GM18507 (cell line): ENCODE results near the gene CCNL1.
"Not testable (repeated sequence)": the region's sequence is repeated elsewhere in the genome, so short reads cannot be mapped to it uniquely, and the experiment has no call there.

Experiments
- DNase-seq: peaks from one replicate; pipeline ENCODE4 v3.0.0; 2011; ENCODE audit warnings: low read depth; ENCODE audit not compliant: insufficient read length; ENCODE audit errors: extremely low spot score
- FAIRE-seq: peaks from 2 replicates; lab custom pipeline; 2011; peaks lifted over from hg19 to GRCh38; lab: Jason Lieb, UNC

CCNL1 gene

DNA sequence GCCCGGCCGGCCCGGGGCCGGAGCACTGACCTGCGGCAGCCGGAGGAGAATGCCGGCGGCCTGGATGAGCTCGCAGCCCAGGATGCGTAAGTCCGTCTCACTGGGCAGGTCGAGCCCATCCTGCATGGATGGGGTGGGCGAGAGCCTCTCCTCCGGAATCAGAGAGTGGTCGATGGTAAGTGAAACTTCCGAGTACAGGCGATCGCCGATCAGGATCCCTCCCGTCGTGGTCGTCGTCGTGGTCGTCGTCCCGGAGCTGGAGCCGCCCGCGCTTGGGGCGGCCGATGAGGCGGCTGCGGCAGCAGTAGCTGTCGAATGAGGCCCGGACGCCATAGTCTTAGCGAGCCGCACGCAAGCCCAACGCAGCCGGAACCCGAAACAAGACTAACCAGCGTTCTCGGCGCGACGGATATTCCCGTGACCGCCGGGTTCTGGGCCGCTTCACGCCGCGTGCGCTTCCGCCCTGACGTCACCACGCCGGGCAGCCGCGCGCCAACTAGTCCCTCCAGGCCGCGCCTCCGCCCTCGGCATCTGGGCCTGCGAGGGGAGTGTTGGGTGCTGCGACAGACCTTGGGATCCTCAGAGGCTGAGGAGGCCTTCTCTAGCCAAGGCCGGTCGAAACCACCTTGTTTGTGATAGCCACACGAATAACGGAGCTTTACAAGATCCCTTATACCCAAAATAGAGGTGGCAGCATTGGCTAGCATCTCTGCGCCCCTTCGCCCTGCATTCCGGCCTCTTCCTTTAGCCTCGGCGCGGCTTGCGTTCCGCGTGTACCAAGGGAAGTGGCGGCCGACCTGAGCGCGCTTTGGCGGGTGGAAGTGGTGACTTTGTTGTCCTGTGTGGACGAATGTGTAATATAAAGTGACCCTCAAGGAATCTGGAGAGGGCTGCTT, at the start of gene CCNL1:
TSS of gene CCNL1 (minus strand) at position 386 of the 896 bp plus-strand sequence. CDS start at position 333, 53 bp downstream.
- FAIRE-seq (peak; percentile 90), DNase-seq (peak; percentile 80)

DNA sequence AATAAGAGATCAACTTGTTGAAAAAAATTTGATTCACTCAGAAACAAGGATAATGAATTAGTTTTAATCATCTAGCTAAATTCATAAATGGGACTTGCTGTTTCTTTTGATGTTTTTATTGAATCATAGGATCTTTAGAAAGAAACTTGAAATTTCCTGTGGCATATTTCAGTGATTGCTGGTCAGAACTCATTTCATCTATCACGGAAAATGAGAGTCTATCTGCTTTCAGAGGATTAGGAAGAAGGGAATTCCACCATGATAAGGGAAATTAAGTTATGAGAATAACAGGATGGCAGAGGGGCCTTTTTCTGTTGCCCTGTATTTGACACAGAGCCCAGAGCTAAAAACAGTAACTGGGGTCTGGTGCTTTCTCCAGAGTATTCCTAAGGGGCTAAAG, 44.9 kb upstream of the CCNL1 start:
- DNase-seq = no peak
- FAIRE-seq = no peak

- no peak for FAIRE-seq
- no peak for DNase-seq
Observed at GRCh38 chr3:157204431-157204830, 44.5 kb upstream of the CCNL1 start.

DNA sequence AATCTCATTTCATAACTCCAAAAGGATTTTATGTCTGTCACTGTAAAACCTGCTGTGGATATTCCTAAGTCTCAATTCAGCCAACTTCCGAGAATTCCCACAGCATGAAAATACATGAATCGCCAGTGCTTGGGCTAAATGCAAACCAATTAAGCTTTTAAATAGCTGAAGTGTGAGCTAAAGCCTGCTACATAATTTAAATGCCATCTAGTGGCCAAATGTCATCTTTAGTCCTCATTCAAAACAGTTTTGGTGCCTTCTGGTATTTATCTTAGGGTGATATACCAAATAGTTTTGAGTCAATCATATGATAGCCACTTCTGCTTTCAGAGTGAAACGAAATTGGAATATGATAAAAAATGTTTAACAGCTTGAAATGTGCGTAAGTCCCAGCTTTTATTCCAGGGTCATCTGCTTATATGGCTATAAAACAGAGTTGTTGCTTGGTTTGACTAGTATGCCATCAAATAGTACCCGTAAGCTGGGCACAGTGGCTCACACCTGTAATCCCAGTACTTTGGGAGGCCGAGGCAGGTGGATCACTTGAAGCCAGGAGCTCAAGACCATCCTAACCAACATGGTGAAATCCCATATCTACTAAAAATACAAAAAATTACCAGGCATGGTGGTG, 41.8 kb upstream of the CCNL1 start:
- peak; percentile 80 for FAIRE-seq
- peak; percentile 9 for DNase-seq

DNA sequence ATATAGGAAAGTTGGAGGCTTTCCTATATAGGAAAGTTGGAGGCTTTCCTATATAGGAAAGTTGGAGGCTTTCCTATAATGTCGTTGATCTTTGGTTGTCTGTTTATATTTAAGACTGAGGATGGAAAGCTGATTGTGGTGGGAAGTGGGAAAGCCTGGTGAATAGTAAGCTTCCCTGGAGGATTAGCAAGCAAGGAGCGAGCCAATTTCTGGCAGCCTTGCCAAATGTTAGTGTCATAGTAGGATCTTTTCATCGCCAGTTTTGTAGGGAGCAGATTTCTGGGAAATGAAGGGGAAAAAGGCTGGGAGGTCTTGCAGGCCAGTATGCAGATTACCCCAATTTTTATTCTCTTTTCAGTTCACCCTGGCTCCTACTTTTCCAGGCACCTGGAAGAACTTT, 39.9 kb upstream of the CCNL1 start:
- DNase-seq = no peak
- no peak for FAIRE-seq

- DNase-seq = no peak
- no peak for FAIRE-seq
Observed at GRCh38 chr3:157195965-157196364, 36.0 kb upstream of the CCNL1 start.

- DNase-seq, FAIRE-seq: not testable (repeated sequence)
Observed at GRCh38 chr3:157191149-157191548, 31.2 kb upstream of the CCNL1 start.

DNA sequence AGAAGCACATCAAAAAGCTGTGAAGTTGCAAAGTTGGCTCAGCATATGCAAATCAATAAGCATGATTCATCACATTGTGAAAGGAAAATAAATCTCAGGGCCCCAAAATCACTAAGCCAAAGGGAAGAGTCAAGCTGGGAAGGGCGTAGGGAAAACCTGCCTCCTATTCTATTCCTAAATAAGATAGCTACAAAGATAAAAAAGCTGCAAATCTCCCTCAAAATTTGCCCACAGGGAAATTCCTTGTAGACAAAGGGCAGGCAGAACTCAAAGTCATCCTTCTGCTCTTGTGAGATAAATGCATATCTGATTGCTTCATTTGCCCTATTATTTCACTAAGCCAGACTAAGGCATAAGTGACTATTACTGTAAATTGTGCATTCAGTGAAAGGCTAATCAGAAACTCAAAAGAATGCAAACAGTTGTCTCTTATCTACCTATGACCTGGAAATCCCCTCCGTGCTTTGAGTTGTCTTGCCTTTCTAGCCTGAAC, 30.5 kb upstream of the CCNL1 start:
- no peak for DNase-seq
- FAIRE-seq = no peak

GRCh38 chr3:157188391-157188790, 28.4 kb upstream of the CCNL1 start:
- DNase-seq (no peak), FAIRE-seq (no peak)

- no peak for DNase-seq
- no peak for FAIRE-seq
Observed at GRCh38 chr3:157182879-157183278, 22.9 kb upstream of the CCNL1 start.

GRCh38 chr3:157180262-157180661, 20.3 kb upstream of the CCNL1 start:
- DNase-seq (no peak), FAIRE-seq (no peak)

- no peak for FAIRE-seq
Observed at GRCh38 chr3:157179365-157179803, 19.4 kb upstream of the CCNL1 start.

DNA sequence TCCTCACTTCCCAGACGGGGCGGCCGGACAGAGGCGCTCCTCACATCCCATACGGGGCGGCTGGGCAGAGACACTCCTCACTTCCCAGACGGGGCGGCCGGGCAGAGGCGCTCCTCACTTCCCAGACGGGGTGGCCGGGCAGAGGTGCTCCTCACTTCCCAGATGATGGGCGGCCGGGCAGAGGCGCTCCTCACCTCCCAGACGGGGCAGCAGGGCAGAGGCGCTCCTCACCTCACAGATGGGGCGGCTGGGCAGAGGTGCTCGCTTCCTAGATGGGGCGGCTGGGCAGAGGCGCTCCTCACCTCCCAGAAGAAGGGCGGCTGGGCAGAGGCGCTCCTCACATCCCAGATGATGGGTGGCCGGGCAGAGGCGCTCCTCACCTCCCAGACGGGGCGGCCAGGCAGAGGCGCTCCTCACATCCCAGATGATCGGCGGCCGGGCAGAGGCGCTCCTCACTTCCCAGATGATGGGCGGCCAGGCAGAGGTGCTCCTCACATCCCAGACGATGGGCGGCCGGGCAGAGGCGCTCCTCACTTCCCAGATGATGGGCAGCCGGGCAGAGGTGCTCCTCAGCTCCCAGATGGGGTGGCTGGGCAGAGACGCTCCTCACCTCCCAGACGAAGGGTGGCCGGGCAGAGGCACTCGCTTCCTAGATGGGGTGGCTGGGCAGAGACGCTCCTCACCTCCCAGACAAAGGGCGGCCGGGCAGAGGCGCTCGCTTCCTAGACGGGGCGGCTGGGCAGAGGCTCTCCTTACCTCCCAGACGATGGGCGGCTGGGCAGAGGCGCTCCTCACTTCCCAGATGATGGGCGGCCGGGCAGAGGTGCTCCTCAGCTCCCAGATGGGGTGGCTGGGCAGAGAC, 18.8 kb upstream of the CCNL1 start:
- not testable (repeated sequence) for FAIRE-seq, DNase-seq

More at GRCh38 chr3:157179365-157179803, 19.4 kb upstream of the CCNL1 start:
- no peak for DNase-seq

DNA sequence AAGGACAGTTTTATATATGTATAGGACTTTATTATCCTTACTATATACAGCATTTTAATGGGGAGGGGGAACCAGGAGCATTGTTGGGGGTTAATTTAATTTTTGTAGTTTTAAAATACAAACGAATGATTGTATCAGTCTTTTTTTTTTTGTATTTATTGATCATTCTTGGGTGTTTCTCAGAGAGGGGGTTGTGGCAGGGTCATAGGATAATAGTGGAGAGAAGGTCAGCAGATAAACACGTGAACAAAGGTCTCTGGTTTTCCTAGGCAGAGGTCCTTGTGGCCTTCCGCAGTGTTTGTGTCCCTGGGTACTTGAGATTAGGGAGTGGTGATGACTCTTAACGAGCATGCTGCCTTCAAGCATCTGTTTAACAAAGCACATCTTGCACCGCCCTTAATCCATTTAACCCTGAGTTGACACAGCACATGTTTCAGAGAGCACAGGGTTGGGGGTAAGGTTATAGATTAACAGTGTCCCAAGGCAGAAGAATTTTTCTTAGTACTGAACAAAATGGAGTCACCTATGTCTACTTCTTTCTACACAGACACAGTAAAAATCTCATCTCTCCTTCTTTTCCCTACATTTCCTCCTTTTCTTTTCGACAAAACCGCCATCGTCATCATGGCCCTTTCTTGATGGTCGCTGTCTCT, 18.0 kb upstream of the CCNL1 start:
- not testable (repeated sequence) for DNase-seq, FAIRE-seq

DNA sequence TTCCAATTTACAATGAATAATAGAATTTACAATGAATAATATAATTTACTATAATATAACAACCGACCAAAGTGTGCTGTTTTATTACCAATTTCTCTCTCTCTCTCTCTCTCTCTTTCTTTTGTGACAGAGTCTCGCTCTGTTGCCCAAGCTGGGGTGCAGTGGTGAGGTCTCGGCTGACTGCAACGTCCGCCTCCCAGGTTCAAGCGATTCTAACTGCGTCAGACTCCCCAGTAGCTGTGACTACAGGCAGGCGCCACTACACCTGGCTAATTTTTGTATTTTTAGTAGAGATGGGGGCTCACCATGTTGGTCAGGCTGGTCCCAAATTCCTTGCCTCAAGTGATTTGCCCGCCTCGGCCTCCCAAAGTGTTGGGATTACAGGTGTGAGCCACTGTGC, 17.0 kb upstream of the CCNL1 start:
- FAIRE-seq (no peak), DNase-seq (no peak)

DNA sequence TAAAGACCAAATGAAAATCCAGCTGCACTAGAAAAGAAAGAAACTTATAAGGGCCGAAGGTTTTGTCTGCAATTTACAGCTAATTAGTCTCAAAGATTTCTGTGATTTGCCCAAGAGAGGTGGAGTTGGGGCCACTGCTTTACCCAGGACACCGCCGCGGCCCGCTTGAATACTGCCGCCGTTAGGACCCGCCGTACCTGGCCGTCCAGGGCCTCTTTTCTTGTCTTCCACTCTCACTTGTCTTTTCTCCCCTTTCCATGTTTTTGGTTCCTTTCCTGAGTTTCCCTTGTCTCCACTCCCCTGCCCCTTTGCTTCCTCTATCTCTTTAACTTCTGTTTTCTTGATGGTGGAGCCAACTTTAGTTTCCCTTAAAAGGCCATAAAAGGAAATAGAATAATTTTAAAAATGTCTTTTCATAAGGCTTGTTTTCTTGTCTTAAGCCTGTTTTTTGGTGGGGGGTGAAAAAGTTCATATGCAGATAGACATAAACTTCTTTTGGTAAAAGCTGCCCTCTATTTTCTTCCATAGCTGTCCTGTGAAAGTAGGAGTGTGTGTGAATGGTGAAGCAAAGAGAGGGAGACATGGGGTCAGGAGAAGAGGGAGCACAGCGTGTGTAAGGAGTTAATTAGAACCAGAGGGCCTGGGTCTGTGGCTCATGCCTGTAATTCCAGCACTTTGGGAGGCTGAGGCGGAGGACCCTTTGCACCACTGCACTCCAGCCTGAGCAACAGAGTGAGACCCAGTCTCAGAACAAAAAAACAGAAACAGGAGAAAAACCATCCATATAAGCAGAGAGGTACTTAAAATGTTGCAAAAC, 16.0 kb upstream of the CCNL1 start:
- FAIRE-seq = peak; percentile 48
- no peak for DNase-seq

DNA sequence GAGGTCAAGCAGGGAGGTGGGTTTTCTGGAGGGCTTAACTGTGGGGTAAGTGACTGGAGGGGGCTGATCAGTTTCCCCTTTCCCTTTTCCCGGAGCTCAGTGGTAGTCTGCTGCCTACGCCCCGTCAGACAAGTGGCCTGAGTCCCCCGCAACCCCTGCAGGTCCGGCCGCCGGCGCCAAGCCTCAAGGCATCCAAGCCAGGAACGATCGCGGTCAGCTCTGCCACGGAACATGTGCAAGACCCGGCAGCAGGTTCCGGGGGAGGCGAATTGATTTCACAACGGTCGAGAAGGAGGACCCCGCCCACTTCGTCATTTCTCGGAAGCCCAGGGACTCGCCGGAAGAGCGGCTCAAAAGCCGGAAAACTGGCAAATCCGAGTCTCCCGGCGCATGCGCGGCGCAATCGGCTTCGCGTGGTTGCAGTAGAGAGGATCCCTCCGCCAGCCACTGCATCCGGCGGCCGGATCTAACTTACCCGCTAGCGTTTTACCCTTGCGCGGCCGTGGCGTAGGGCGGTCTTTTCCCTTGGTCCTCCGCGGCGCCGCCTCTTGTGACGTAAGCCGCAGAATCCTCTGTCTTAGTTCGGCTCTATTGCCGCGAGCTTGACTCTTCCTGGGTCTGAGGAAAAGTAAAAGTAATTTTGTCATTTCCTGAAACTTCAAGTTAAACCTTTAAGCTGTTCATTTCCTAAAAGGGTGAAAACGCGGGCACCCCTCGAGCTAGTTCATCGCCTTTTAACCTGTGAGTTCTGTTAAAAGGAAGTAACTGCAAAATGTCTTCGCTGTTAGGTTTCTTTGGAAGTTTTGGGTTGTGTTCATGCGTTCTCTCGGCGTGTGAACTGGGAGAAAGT, 14.9 kb upstream of the CCNL1 start:
- peak; percentile 98 for FAIRE-seq
- DNase-seq = peak; percentile 95

DNA sequence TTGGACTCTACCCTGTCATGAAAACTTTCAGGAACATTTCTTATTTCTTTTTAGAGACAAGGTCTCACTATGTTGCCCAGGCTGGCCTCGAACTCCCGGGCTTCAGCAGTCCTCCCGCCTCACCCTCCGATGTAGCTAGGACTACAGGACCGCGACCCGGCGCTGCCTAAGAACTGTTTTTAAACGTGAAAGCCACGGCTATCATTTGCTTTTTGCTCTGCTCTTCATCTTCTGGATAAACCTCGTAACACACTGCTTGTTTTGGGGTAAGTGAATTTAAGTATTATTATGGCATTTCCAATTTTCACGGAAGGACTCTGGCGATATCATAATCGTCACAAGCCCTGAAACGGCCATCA, 14.3 kb upstream of the CCNL1 start:
- DNase-seq = no peak
- no peak for FAIRE-seq
